Pancreas (tissue), 10 donors: ENCODE results near the gene FXN. TPM values are rescaled to one million over a fixed set of nuclear protein-coding genes. Genes with fewer than 3 reads are reported as not detected.

Experiments used
- ATAC-seq, 4 donors: fragments of 200-7000 bp; cut with Tn5 transposase; one replicate each; pipeline versions ENCODE4 v1.8.0 to v1.9.1; 2020; ENCODE audit warnings: mild to moderate bottlenecking in 4 of 4, moderate library complexity in 4 of 4
- DNase-seq, 6 donors: peaks; one replicate each; pipeline ENCODE4 v3.0.0-alpha.2; 2020
- FAIRE-seq: peaks from 2 replicates; lab custom pipeline; 2012; peaks lifted over from hg19 to GRCh38; lab: Jason Lieb, UNC
- H3K27ac ChIP-seq, 4 donors: fragments of 200-600 bp; sonication (generic); 1 replicate in 3 of 4; 2 replicates in 1 of 4; pipeline versions ENCODE4 v1.5.0 to v1.8.0; 2020
- H3K27me3 ChIP-seq, 4 donors: fragments of 200-600 bp; one replicate each; pipeline ENCODE4 v1.8.0; 2021
- H3K36me3 ChIP-seq, 3 donors: fragments of 200-600 bp; sonication (generic) in 1 of 3; one replicate each; pipeline versions ENCODE4 v1.5.0 to v1.8.0; 2020 to 2021
- H3K4me1 ChIP-seq, 3 donors: fragments of 200-600 bp; one replicate each; pipeline ENCODE4 v1.8.0; 2021
- H3K4me3 ChIP-seq, 4 donors: fragments of 200-600 bp; sonication (generic) in 2 of 4; one replicate each; pipeline versions ENCODE4 v1.5.0 to v1.8.0; 2020 to 2021
- H3K9me3 ChIP-seq, 4 donors: fragments of 200-600 bp; one replicate each; pipeline ENCODE4 v1.8.0; 2021
- WGBS, 2 donors: extraction: QIAGEN DNeasy Blood & Tissue Kit; methylation state at CpG; one replicate each; pipeline ENCODE4 v1.1.7; 2013; 5-methylcytosine and 5-hydroxymethylcytosine counted together
- intact Hi-C, 3 donors: fragments of 100-400 bp; cut with DNase I; formaldehyde crosslinking; loops; one replicate each; pipeline versions ENCODE4 v1.11.1 to v1.14.2; 2022
- polyA plus RNA-seq, 2 donors: library from polyadenylated mRNA; stranded (reverse); fragments of 200-250 nt; gene quantifications; one replicate each; pipeline ENCODE4 v1.2.3, GENCODE V29; 2013
- total RNA-seq, 6 donors: library from RNA; stranded (reverse); fragmentation: NEBNext Ultra II Directional in 4 of 6; extraction: Animal tissue kit (Norgen Biotek cat#: 25700) in 4 of 6; gene quantifications; one replicate each; pipeline versions ENCODE4 v1.2.1 to v1.2.4, GENCODE V29; 2021 to 2023
- TF ChIP-seq, protein P1 (sequence below), 4 donors: fragments of 200-600 bp; sonication (generic) in 3 of 4; IDR thresholded peaks; one replicate each; pipeline versions ENCODE4 v1.5.0 to v1.8.0; 2021; ENCODE audit warnings: antibody characterized with exemption in 4 of 4
- donor health status: healthy with polysubstance abuse.
- donor health status: DM: no; HTN: no; CAD: no; lungs with moderate emphysema.
- donor health status: DM: no; HTN: no; CAD: no.
- donor health status: control.
- donor health status: control.
- donor health status: Bipolar disorder and iron deficiency.
- donor health status: DM: yes; HTN: yes; CAD: no.
- donor health status: DM: no; HTN: no; CAD: no.
- donor health status: DM: no; HTN: no; CAD: no.
- donor health status: DM: yes; HTN: yes; CAD: no.

FXN gene
- total and polyA plus RNA-seq, 8 donors: 6.2 to 12.0 (median 8.9) TPM

DNA sequence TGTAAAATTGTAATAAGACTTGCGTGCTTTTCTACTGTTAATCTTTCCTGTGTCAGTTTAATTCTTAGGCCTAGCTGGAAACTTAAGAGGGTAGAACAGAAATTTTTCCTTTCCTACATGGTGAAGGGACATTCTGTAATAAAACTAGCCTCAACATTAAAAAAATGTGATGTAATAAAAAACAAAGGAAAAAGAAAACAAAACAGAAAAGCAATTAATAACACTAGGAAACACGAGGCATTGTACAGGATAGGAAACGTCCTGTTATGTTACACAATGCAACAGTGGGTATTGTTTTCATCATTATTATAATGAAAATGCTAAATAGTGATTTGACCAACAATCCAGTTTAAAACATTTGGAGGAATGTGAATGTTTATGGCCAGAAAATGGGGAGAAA is 47.8 kb downstream of the FXN start:
- intact Hi-C loops: no loop called here
- no peak for DNase-seq
- Histone ChIP-seq H3K9me3 (no peaks in the 10 kb centered on the region), H3K27me3 (no peaks in the 10 kb centered on the region), H3K36me3 (no peaks in the 10 kb centered on the region), H3K4me1 (peaks cover 5 to 12% (median 6%) of the 10 kb centered on the region in 3 donors), H3K4me3 (no peak overlapping the region), H3K27ac (no peak overlapping the region)
- FAIRE-seq: no peak
- ATAC-seq: no peak
- 74 to 80% methylated on average over 3 of the region's 3 CpGs for WGBS, 2 donors
- TF ChIP-seq, protein P1, sequence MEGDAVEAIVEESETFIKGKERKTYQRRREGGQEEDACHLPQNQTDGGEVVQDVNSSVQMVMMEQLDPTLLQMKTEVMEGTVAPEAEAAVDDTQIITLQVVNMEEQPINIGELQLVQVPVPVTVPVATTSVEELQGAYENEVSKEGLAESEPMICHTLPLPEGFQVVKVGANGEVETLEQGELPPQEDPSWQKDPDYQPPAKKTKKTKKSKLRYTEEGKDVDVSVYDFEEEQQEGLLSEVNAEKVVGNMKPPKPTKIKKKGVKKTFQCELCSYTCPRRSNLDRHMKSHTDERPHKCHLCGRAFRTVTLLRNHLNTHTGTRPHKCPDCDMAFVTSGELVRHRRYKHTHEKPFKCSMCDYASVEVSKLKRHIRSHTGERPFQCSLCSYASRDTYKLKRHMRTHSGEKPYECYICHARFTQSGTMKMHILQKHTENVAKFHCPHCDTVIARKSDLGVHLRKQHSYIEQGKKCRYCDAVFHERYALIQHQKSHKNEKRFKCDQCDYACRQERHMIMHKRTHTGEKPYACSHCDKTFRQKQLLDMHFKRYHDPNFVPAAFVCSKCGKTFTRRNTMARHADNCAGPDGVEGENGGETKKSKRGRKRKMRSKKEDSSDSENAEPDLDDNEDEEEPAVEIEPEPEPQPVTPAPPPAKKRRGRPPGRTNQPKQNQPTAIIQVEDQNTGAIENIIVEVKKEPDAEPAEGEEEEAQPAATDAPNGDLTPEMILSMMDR (IDR thresholded peaks at IDR 0.05): no peak

DNA sequence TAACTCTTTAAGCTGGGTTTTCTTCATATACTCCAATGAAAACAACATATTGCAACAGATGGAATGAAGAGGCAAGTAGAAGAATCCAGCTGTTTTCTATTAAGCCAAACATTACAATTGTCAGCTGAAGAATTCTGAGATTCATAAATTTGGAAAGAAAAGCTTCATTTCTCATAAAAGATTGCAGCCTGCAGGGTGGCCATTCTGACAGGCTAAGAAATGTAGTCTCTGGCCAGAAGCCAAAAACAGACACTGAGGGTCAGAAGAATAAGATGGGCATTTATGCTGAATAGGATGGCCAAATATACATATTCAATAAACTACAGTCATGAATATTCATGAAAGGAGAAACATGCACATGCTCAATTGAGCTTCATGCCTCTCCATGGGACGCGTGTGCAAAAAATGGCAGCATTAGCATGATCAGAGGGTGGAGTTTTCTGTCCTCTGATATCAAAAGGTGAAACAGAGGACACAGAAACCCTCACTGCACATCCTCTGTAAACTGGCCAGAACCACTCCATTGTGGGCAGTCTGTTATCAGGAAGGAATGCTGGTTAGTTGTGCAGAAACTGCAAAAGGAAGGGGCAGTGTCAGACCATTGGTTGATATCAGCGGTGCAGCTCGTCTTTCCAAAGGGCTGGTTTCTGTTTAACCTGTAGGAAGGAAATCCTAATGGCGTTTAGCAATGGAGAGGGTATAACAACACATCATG is 50.2 kb downstream of the FXN start:
- TF ChIP-seq, protein P1 (IDR thresholded peaks at IDR 0.05): no peak
- no peak for DNase-seq

DNA sequence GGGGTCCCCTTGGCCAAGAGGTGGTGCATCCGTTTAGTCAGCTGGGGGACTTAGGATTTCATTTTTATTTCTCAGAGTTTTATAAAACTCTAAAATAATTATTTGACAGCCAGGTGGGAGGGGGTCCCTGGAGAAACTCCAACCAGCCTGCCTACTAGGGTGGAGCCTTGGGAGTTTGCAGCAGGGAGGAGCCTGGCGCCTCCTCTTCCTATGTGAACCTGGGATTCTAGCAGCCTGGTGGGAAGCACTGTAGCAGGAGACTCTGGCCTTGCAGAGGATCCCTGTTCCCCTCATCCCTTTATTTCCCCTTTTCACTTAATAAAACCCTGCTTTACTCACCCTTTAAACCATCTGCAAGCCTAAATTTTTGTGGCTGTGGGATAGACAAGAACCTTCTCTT is 50.8 kb downstream of the FXN start:
- Histone ChIP-seq H3K27ac (peak overlapping the region in 1 of 4 donors; percentile 43), H3K4me1 (peaks cover 5 to 12% (median 6%) of the 10 kb centered on the region in 3 donors), H3K4me3 (no peak overlapping the region), H3K9me3 (no peaks in the 10 kb centered on the region), H3K27me3 (no peaks in the 10 kb centered on the region), H3K36me3 (no peaks in the 10 kb centered on the region)
- intact Hi-C loops: no loop called here
- FAIRE-seq: no peak
- no peak for DNase-seq
- TF ChIP-seq, protein P1 (IDR thresholded peaks at IDR 0.05): no peak
- 72 to 89% methylated on average over 2 of the region's 2 CpGs for WGBS, 2 donors
- peak; percentile 38 to 62 (median 46) for ATAC-seq

More for the DNA sequence above, 50.2 kb downstream of the FXN start:
- intact Hi-C loops: no loop called here
- no peaks in the 10 kb centered on the region for H3K9me3 ChIP-seq
- no peaks in the 10 kb centered on the region for H3K36me3 ChIP-seq
- no peaks in the 10 kb centered on the region for H3K27me3 ChIP-seq
- H3K4me3 ChIP-seq: no peak overlapping the region
- peak overlapping the region in 1 of 4 donors; percentile 43 for H3K27ac ChIP-seq
- ATAC-seq (peak; percentile 34 to 73 (median 64)), FAIRE-seq (no peak)
- WGBS, 2 donors: 47 to 56% methylated on average over 5 of the region's 5 CpGs
- H3K4me1 ChIP-seq: peaks cover 5 to 12% (median 6%) of the 10 kb centered on the region in 3 donors

DNA sequence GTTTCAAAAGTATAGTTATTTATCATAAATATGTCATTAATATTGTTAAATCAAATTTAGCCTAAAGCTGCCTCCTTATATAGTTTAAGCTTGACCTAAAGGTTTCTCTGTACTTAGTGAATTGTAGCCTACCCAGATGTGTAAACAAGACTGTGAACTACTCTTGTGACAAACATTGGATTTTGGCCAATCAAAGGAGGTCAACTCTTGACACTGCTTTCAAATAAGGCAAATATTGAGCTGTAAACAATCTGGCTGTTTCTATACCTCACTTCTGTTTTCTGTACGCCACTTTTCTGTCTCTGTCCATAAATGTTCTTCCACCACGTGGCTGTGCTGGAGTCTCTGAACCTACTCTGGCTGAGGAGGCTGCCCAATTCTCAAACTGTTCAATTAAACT is 51.2 kb downstream of the FXN start:
- Histone ChIP-seq H3K27ac (peak overlapping the region in 1 of 4 donors; percentile 43), H3K4me1 (peaks cover 5 to 12% (median 6%) of the 10 kb centered on the region in 3 donors), H3K9me3 (no peaks in the 10 kb centered on the region), H3K4me3 (no peak overlapping the region), H3K36me3 (no peaks in the 10 kb centered on the region), H3K27me3 (no peaks in the 10 kb centered on the region)
- DNase-seq (no peak), FAIRE-seq (no peak), ATAC-seq (peak; percentile 73 to 86 (median 82))
- WGBS, 2 donors: 19 to 22% methylated on average over 2 of the region's 2 CpGs
- intact Hi-C loops: no loop called here
- TF ChIP-seq, protein P1 (IDR thresholded peaks at IDR 0.05): no peak

DNA sequence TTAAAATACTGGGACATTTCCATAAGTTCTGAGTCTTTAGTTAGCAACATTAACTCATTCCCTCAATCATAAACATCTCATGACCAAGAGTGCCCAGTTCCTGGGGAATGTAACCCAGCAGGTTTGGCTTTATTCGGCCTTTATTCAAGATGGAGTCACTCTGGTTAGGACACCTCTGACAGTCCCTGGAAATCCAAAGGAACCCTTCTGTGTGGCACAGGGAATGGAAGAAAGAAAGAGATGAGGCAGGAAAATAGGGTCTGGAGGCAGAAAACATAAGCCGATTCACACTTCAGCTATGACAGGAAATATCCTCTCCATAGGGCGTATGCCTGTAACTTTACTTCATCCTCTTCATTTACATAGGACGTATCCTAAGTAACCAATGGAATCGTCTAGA is 53.5 kb downstream of the FXN start:
- H3K4me1 ChIP-seq: peaks cover 11 to 18% (median 16%) of the 10 kb centered on the region in 3 donors
- no peak overlapping the region for H3K27ac ChIP-seq
- H3K4me3 ChIP-seq: no peak overlapping the region
- 82 to 87% methylated on average over 5 of the region's 5 CpGs for WGBS, 2 donors
- DNase-seq (no peak), ATAC-seq (no peak), FAIRE-seq (no peak)
- TF ChIP-seq, protein P1 (IDR thresholded peaks at IDR 0.05): no peak
- no peaks in the 10 kb centered on the region for H3K9me3 ChIP-seq
- intact Hi-C loops: no loop called here
- no peaks in the 10 kb centered on the region for H3K27me3 ChIP-seq
- no peaks in the 10 kb centered on the region for H3K36me3 ChIP-seq
